NB4 (cell line): Measurements from ENCODE around the gene BARHL2.
A peak's percentile ranks its signal among the peaks of the same experiment; 100 is the strongest.

Experiments
- DNase-seq: peaks from one replicate; pipeline ENCODE4 v3.0.0; 2010; ENCODE audit warnings: low read depth
- H3K4me3 ChIP-seq: one replicate; pipeline ENCODE4 v1.5.1; 2011; ENCODE audit warnings: mild to moderate bottlenecking, low read depth, low read length, moderate library complexity
- CTCF ChIP-seq: IDR thresholded peaks from one replicate; pipeline ENCODE4 v1.5.1; 2012; ENCODE audit warnings: low read depth, low read length
- MYC ChIP-seq: IDR thresholded peaks from 2 replicates; pipeline ENCODE4 v1.6.1; 2011; ENCODE audit warnings: low read depth, low read length
- POLR2A ChIP-seq: IDR thresholded peaks from 2 replicates; pipeline ENCODE4 v1.6.1; 2011; ENCODE audit warnings: mild to moderate bottlenecking; ENCODE audit not compliant: insufficient read length; ENCODE audit errors: extremely low read depth
- TF ChIP-seq, protein P1 (sequence below): IDR thresholded peaks from 2 replicates; pipeline ENCODE4 v1.6.1; 2011; ENCODE audit warnings: low read depth, low read length

BARHL2 gene

DNA sequence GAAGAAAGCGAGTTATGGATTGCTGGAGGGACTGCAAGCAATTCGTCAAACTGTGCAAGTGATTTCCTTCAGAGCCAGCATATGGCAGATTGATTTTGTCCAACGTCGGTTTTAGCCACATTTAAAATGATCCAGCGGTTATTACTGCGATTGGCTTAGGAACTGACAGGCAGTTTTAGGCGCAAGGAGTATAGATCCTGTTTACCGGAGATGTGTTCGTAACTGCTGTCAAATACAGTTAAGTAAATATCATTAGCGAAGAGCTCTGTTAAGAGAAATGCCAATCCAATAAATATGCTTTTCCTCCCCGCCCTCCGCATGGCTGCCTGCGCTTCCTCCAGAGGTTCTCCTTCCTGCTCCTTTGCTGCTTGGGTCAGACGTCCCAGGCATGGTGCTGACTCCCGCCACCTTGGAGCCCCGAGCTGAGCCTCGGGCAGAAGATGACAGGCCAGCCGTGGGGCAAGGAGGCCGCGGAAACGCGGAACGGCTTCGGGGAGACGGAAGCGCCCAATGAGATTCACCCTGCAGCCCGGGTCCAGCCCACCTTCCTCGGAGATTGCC is 9.4 kb upstream of the BARHL2 start:
- no peak for DNase-seq
- TF ChIP-seq, protein P1, sequence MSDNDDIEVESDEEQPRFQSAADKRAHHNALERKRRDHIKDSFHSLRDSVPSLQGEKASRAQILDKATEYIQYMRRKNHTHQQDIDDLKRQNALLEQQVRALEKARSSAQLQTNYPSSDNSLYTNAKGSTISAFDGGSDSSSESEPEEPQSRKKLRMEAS: no peak
- TF ChIP-seq MYC (no peak), POLR2A (no peak), CTCF (no peak)
- H3K4me3 ChIP-seq: no peak overlapping the region

- no peak overlapping the region for H3K4me3 ChIP-seq
- no peak for DNase-seq
- TF ChIP-seq, protein P1: no peak
- TF ChIP-seq POLR2A (no peak), MYC (no peak), CTCF (no peak)
Measured at GRCh38 chr1:90725657-90726424, 8.7 kb upstream of the BARHL2 start.

DNA sequence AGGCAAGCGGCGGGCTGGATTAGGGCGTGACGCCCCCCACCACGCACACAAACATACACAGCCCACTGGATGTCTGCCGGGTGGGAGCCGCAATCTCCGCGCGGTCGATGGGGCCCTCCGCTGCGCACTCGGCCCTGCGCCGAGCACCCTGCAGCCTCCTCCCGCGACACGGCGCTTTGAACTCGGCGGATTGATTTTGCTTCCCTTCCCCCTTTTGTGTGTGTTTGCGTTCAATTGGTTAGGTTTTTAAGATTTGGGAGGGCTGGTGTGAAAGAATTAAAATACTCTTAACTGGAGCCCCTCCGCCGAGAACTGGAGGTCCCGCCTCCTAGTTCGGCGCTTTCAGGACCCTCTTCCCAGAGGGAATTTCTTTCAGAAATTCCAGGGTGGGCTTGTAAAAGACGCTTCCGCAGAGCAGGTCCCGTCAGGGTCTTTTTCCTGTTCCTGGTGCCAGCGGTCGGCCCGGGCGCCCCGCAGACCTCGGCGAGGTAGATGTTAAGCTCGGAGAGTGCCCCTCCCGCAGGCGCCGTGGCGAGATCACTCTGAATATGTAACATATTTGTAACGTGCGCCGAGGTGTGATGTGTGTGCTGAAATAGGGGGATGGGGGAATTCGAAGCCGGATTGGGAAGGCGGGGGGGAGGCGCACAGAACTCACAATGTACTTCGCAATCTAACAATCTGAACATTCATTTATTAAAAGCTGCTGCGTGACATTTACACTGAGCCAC is 8.0 kb upstream of the BARHL2 start:
- no peak overlapping the region for H3K4me3 ChIP-seq
- DNase-seq: no peak
- no peak for TF ChIP-seq POLR2A
- no peak for TF ChIP-seq CTCF
- TF ChIP-seq, protein P1: no peak
- no peak for TF ChIP-seq MYC

GRCh38 chr1:90724361-90724760 is 7.3 kb upstream of the BARHL2 start:
- H3K4me3 ChIP-seq: no peak overlapping the region
- no peak for TF ChIP-seq CTCF
- DNase-seq: no peak

DNA sequence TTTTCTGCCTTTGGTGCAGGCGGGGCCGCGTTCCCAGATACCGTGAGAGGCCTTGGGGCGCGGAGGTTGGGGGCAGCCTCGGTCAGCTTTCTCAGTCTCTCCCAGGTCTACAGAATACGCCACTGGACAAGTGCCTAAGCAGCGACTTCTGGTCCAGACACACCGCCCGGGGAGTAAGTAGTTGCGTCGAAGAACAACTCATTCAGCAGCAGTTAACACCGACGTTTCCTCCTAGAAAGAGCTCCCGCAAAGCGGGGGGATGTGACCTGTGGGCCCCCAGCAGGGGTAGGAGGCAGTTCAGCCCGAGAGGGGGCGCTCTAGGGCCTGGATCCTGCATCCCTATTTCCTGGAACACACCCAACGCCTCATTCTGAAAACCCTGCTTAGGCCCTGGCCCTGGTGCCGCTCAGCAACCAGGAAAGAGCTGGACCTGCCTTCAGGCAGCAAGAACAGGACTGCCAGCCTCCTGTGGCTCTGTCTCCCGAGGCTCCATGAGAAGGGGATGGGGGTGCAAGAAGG is 6.5 kb upstream of the BARHL2 start:
- DNase-seq: peak; percentile 8
- no peak overlapping the region for H3K4me3 ChIP-seq

More for the DNA sequence above, 6.5 kb upstream of the BARHL2 start:
- TF ChIP-seq, protein P1: no peak
- TF ChIP-seq CTCF: no peak
- TF ChIP-seq MYC: no peak
- TF ChIP-seq POLR2A: no peak
